ENCODE measurements around the gene MAZ.
"Not testable (repeated sequence)": the region's sequence is repeated elsewhere in the genome, so short reads cannot be mapped to it uniquely, and the experiment has no call there.

DNA sequence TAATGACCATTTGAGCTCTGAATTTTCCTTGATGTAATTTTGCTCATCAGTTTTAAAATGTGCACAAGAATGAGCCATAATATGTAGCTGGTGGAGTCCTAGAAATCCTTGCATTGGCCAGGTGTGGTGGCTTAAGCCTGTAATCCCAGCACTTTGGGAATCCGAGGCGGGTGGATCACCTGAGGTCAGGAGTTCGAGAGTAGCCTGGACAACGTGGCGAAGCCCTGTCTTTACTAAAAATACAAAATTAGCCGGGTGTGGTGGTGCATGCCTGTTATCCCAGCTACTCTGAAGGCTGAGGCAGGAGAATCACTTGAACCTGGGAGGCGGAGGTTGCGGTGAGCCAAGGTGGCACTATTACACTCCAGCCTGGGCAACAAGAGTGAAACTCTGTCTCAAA is 49.2 kb upstream of the MAZ start:
- TF ChIP-seq, protein P1, sequence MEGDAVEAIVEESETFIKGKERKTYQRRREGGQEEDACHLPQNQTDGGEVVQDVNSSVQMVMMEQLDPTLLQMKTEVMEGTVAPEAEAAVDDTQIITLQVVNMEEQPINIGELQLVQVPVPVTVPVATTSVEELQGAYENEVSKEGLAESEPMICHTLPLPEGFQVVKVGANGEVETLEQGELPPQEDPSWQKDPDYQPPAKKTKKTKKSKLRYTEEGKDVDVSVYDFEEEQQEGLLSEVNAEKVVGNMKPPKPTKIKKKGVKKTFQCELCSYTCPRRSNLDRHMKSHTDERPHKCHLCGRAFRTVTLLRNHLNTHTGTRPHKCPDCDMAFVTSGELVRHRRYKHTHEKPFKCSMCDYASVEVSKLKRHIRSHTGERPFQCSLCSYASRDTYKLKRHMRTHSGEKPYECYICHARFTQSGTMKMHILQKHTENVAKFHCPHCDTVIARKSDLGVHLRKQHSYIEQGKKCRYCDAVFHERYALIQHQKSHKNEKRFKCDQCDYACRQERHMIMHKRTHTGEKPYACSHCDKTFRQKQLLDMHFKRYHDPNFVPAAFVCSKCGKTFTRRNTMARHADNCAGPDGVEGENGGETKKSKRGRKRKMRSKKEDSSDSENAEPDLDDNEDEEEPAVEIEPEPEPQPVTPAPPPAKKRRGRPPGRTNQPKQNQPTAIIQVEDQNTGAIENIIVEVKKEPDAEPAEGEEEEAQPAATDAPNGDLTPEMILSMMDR (IDR thresholded peaks at IDR 0.05) = not testable (repeated sequence)
- TF ChIP-seq POLR2A (IDR thresholded peaks at IDR 0.05) = not testable (repeated sequence)
